GM19193 (cell line): ENCODE data around the gene PINLYP.

Source experiments
- POLR2A ChIP-seq: IDR thresholded peaks from 4 replicates; pipeline ENCODE4 v1.6.1; 2011; ENCODE audit not compliant: insufficient read depth, insufficient read length; ENCODE audit errors: extremely low read depth

The PINLYP gene

GRCh38 chr19:43575156-43575950 is at the start of gene PINLYP, which contains the start of gene XRCC1:
PINLYP (plus strand) TSS chr19:43575801; CDS start chr19:43577192, 1,391 bp downstream.
XRCC1 (minus strand) TSS chr19:43575527; CDS start chr19:43575458, 69 bp downstream.
- peak; percentile 62 for TF ChIP-seq POLR2A

- TF ChIP-seq POLR2A: no peak
Measured at GRCh38 chr19:43525836-43526771, 49.5 kb upstream of the PINLYP start.

GRCh38 chr19:43526884-43527859 is 48.4 kb upstream of the PINLYP start, which contains the start of gene ETHE1:
ETHE1 (minus strand) TSS chr19:43527201; CDS start chr19:43527177, 24 bp downstream.
- peak; percentile 78 for TF ChIP-seq POLR2A

- TF ChIP-seq POLR2A: no peak
Measured at GRCh38 chr19:43527860-43528622, 47.6 kb upstream of the PINLYP start.

- TF ChIP-seq POLR2A: peak; percentile 47
Measured at GRCh38 chr19:43532571-43532961, 43.0 kb upstream of the PINLYP start.

GRCh38 chr19:43532962-43533545 is 42.5 kb upstream of the PINLYP start, which contains the start of gene ZNF575:
ZNF575 (plus strand) TSS chr19:43533188; CDS start chr19:43534423, 1,235 bp downstream.
- TF ChIP-seq POLR2A: peak; percentile 22

GRCh38 chr19:43533546-43534304 is 41.9 kb upstream of the PINLYP start:
- peak; percentile 8 for TF ChIP-seq POLR2A

- no peak for TF ChIP-seq POLR2A
Measured at GRCh38 chr19:43534305-43534815, 41.2 kb upstream of the PINLYP start.

GRCh38 chr19:43534816-43535761 is 40.5 kb upstream of the PINLYP start:
- TF ChIP-seq POLR2A: no peak

GRCh38 chr19:43538922-43539321 is 36.7 kb upstream of the PINLYP start:
- TF ChIP-seq POLR2A: no peak

GRCh38 chr19:43540381-43540780 is 35.2 kb upstream of the PINLYP start:
- no peak for TF ChIP-seq POLR2A
